Tibial artery (tissue), 4 donors: Measurements from ENCODE around the gene PAX5.

Experiments
- DNase-seq, 2 donors: peaks; one replicate each; pipeline ENCODE4 v3.0.0-alpha.2; 2019
- H3K27ac ChIP-seq, 2 donors: fragments of 200-600 bp; sonication (generic) in 1 of 2; 1 replicate in 1 of 2; 2 replicates in 1 of 2; pipeline ENCODE4 v1.5.1; 2018 to 2019; ENCODE audit warnings: mild to moderate bottlenecking in 1 of 2
- H3K27me3 ChIP-seq, 2 donors: fragments of 200-600 bp; sonication (generic) in 1 of 2; one replicate each; pipeline versions ENCODE4 v1.5.1 to v1.6.0; 2016 to 2019
- H3K36me3 ChIP-seq, 3 donors: fragments of 200-600 bp; sonication (generic) in 2 of 3; one replicate each; pipeline ENCODE4 v1.5.1; 2016 to 2019; ENCODE audit warnings: mild to moderate bottlenecking in 2 of 3
- H3K4me1 ChIP-seq, 4 donors: fragments of 200-600 bp; sonication (generic) in 2 of 4; 1 replicate in 3 of 4; 2 replicates in 1 of 4; pipeline ENCODE4 v1.5.1; 2016 to 2019
- H3K4me3 ChIP-seq, 2 donors: fragments of 200-600 bp; sonication (generic) in 1 of 2; 1 replicate in 1 of 2; 2 replicates in 1 of 2; pipeline ENCODE4 v1.5.1; 2018 to 2019; ENCODE audit warnings: mild to moderate bottlenecking in 2 of 2
- H3K9me3 ChIP-seq, 3 donors: fragments of 200-600 bp; sonication (generic) in 1 of 3; one replicate each; pipeline ENCODE4 v1.5.1; 2016 to 2019
- intact Hi-C: fragments of 100-400 bp; cut with DNase I; formaldehyde crosslinking; loops from one replicate; pipeline ENCODE4 v1.15.0; 2023; ENCODE audit warnings: low total_unique reads
- TF ChIP-seq, protein P1 (sequence below), 2 experiments: fragments of 200-600 bp in 1 of 2; fragments of 450-650 bp in 1 of 2; IDR thresholded peaks; one replicate each; pipeline ENCODE4 v1.5.1; 2017 to 2019; ENCODE audit warnings: antibody characterized with exemption in 2 of 2, mild to moderate bottlenecking in 1 of 2, moderate library complexity in 1 of 2

Gene PAX5

GRCh38 chr9:36877239-36877638, 156.8 kb downstream of the PAX5 start:
- H3K9me3 ChIP-seq = no peaks in the 10 kb centered on the region
- DNase-seq = no peak
- no peaks in the 10 kb centered on the region for H3K36me3 ChIP-seq
- no peaks in the 10 kb centered on the region for H3K4me1 ChIP-seq
- TF ChIP-seq, protein P1, sequence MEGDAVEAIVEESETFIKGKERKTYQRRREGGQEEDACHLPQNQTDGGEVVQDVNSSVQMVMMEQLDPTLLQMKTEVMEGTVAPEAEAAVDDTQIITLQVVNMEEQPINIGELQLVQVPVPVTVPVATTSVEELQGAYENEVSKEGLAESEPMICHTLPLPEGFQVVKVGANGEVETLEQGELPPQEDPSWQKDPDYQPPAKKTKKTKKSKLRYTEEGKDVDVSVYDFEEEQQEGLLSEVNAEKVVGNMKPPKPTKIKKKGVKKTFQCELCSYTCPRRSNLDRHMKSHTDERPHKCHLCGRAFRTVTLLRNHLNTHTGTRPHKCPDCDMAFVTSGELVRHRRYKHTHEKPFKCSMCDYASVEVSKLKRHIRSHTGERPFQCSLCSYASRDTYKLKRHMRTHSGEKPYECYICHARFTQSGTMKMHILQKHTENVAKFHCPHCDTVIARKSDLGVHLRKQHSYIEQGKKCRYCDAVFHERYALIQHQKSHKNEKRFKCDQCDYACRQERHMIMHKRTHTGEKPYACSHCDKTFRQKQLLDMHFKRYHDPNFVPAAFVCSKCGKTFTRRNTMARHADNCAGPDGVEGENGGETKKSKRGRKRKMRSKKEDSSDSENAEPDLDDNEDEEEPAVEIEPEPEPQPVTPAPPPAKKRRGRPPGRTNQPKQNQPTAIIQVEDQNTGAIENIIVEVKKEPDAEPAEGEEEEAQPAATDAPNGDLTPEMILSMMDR (IDR thresholded peaks at IDR 0.05) = no peak
- no peak overlapping the region for H3K27ac ChIP-seq
- intact Hi-C loops = no loop called here
- H3K27me3 ChIP-seq = peaks cover 0 to 25% of the 10 kb centered on the region in 2 donors
- no peak overlapping the region for H3K4me3 ChIP-seq

- no peaks in the 10 kb centered on the region for H3K9me3 ChIP-seq
- H3K27me3 ChIP-seq = peaks cover 0 to 25% of the 10 kb centered on the region in 2 donors
- DNase-seq = no peak
- no peak overlapping the region for H3K27ac ChIP-seq
- H3K36me3 ChIP-seq = no peaks in the 10 kb centered on the region
- intact Hi-C loops = no loop called here
- TF ChIP-seq, protein P1 (IDR thresholded peaks at IDR 0.05) = no peak
- no peak overlapping the region for H3K4me3 ChIP-seq
- no peaks in the 10 kb centered on the region for H3K4me1 ChIP-seq
Observed at GRCh38 chr9:36876056-36876455, 158.0 kb downstream of the PAX5 start.

DNA sequence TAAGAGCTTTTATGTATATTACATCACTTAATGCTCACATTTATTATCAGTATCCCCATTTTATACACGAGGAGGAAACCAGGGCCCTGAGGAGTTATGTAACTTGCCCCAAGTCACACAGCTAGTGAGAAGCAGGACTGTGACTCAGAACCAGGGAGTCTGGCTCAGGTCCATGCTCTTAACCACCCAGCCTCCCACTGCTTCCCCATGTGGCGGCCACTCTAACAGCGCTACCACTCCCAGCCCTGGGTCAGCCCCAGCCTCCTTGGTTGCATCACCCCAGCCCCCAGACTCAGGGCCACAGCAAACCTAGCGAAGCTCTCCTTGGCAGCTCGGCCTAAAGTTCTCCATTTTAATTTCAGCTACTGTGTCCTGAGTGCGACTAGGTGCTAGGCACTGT, 159.1 kb downstream of the PAX5 start:
- Histone ChIP-seq H3K36me3 (no peaks in the 10 kb centered on the region), H3K27ac (no peak overlapping the region), H3K9me3 (no peaks in the 10 kb centered on the region), H3K27me3 (peaks cover 0 to 25% of the 10 kb centered on the region in 2 donors), H3K4me3 (no peak overlapping the region), H3K4me1 (no peaks in the 10 kb centered on the region)
- intact Hi-C loops = no loop called here
- TF ChIP-seq, protein P1 (IDR thresholded peaks at IDR 0.05) = no peak
- DNase-seq = no peak

GRCh38 chr9:36874261-36874660, 159.8 kb downstream of the PAX5 start:
- Histone ChIP-seq H3K36me3 (no peaks in the 10 kb centered on the region), H3K27me3 (peaks cover 0 to 22% of the 10 kb centered on the region in 2 donors), H3K27ac (no peak overlapping the region), H3K4me3 (no peak overlapping the region), H3K9me3 (no peaks in the 10 kb centered on the region), H3K4me1 (no peaks in the 10 kb centered on the region)
- DNase-seq = no peak
- TF ChIP-seq, protein P1 (IDR thresholded peaks at IDR 0.05) = no peak
- intact Hi-C loops = no loop called here

DNA sequence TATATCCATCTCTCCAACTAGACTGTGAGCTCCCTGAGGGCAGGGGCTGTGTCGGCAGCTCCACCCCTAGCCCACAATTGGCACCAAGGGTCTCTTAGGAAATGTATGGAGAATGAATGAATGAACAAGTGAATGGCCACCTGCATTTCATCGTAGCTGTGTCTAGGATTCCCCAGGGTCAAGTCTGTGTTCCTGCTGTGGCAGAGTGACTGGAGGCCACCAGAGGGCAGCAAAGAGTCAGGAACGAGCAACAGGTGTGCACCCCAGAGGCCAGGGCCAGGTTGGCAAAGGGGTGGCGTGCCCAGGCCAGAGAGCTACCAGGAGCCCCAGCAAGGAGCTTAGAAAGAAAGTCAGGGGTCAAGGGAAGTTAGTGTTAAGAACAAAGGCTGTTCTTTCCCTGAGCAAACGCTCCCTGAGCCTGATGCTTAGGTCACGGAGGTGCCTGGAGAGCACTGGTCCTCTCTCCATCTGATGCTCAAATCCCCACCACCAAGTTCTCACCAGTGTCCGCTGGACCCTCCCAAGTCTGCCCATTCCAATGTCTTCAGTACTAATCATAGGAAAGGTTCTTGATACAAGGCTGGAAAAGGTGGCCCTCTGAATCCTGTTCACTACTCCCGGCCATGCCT, 160.7 kb downstream of the PAX5 start:
- no peaks in the 10 kb centered on the region for H3K9me3 ChIP-seq
- H3K27me3 ChIP-seq = peaks cover 0 to 25% of the 10 kb centered on the region in 2 donors
- intact Hi-C loops = no loop called here
- no peak overlapping the region for H3K4me3 ChIP-seq
- DNase-seq = peak in 1 of 2 donors; percentile 42
- no peaks in the 10 kb centered on the region for H3K36me3 ChIP-seq
- H3K27ac ChIP-seq = no peak overlapping the region
- no peaks in the 10 kb centered on the region for H3K4me1 ChIP-seq
- TF ChIP-seq, protein P1 (IDR thresholded peaks at IDR 0.05) = peak; percentile 52 to 72

GRCh38 chr9:36872641-36873040, 161.4 kb downstream of the PAX5 start:
- no peak overlapping the region for H3K27ac ChIP-seq
- H3K4me3 ChIP-seq = no peak overlapping the region
- TF ChIP-seq, protein P1 (IDR thresholded peaks at IDR 0.05) = no peak
- peaks cover 0 to 27% of the 10 kb centered on the region in 2 donors for H3K27me3 ChIP-seq
- no peaks in the 10 kb centered on the region for H3K9me3 ChIP-seq
- H3K4me1 ChIP-seq = no peaks in the 10 kb centered on the region
- intact Hi-C loops = no loop called here
- DNase-seq = no peak
- H3K36me3 ChIP-seq = no peaks in the 10 kb centered on the region
